HepG2 (cell line): ENCODE data around the gene ZNF747. TPM values are rescaled to one million over a fixed set of nuclear protein-coding genes. Genes with fewer than 3 reads are reported as not detected.
A peak's percentile ranks its signal among the peaks of the same experiment; 100 is the strongest.

Source experiments
- AKAP8 ChIP-seq: sonication (generic); formaldehyde crosslinking; IDR thresholded peaks from 2 replicates; pipeline ENCODE4 v1.5.1; 2020; ENCODE audit warnings: mild to moderate bottlenecking, missing genetic modification reagents
- EEA1 ChIP-seq: sonication (generic); formaldehyde crosslinking; IDR thresholded peaks from 2 replicates; pipeline ENCODE4 v1.5.1; 2020; ENCODE audit warnings: mild to moderate bottlenecking, missing genetic modification reagents, borderline replicate concordance
- GFI1 ChIP-seq: sonication (generic); formaldehyde crosslinking; IDR thresholded peaks from 2 replicates; pipeline ENCODE4 v1.5.0; 2020; ENCODE audit warnings: missing genetic modification reagents, mild to moderate bottlenecking, borderline replicate concordance
- NCOR1 ChIP-seq: fragments of 200-600 bp; sonication (generic); IDR thresholded peaks from 2 replicates; pipeline ENCODE4 v1.7.0; 2017; ENCODE audit warnings: antibody characterized with exemption, low read length, borderline replicate concordance
- RCOR2 ChIP-seq: IDR thresholded peaks from 2 replicates; pipeline ENCODE4 v1.6.1; 2016; ENCODE audit warnings: missing biosample characterization, missing genetic modification reagents
- SMAD3 ChIP-seq: sonication (generic); formaldehyde crosslinking; IDR thresholded peaks from 2 replicates; pipeline ENCODE4 v1.4.0; 2020; ENCODE audit warnings: missing genetic modification reagents
- SPEN ChIP-seq: sonication (generic); formaldehyde crosslinking; IDR thresholded peaks from 2 replicates; pipeline ENCODE4 v1.5.1; 2020; ENCODE audit warnings: low read depth, mild to moderate bottlenecking, missing genetic modification reagents
- TMF1 ChIP-seq: sonication (generic); formaldehyde crosslinking; IDR thresholded peaks from 2 replicates; pipeline ENCODE4 v1.8.1; 2022; ENCODE audit warnings: low read depth, missing genetic modification reagents
- YEATS4 ChIP-seq: sonication (generic); formaldehyde crosslinking; IDR thresholded peaks from 2 replicates; pipeline ENCODE4 v1.4.0; 2020; ENCODE audit warnings: missing genetic modification reagents, borderline replicate concordance
- ZFX ChIP-seq: sonication (generic); formaldehyde crosslinking; IDR thresholded peaks from 2 replicates; pipeline ENCODE4 v1.4.0; 2020; ENCODE audit warnings: mild to moderate bottlenecking, low read depth, missing genetic modification reagents, moderate library complexity
- ZNF326 ChIP-seq: sonication (generic); formaldehyde crosslinking; IDR thresholded peaks from 2 replicates; pipeline ENCODE4 v1.4.0; 2020; ENCODE audit warnings: missing genetic modification reagents, borderline replicate concordance
- ZNF44 ChIP-seq: sonication (generic); formaldehyde crosslinking; IDR thresholded peaks from 2 replicates; pipeline ENCODE4 v1.5.1; 2020; ENCODE audit warnings: mild to moderate bottlenecking, missing genetic modification reagents
- ZNF546 ChIP-seq: sonication (generic); formaldehyde crosslinking; conservative IDR thresholded peaks from 2 replicates; pipeline ENCODE4 v1.8.1; 2023; ENCODE audit warnings: mild to moderate bottlenecking, missing genetic modification reagents
- ZNF782 ChIP-seq: sonication (generic); formaldehyde crosslinking; IDR thresholded peaks from 2 replicates; pipeline ENCODE4 v1.4.0; 2020; ENCODE audit warnings: missing genetic modification reagents, mild to moderate bottlenecking, borderline replicate concordance
- polyA plus RNA-seq, 8 experiments: library from polyadenylated mRNA; depleted of rRNA in 3 of 8; stranded (reverse) in 7 of 8; unstranded in 1 of 8; fragments of >200 nt; fragmentation: Illumina TruSeq in 4 of 8; extraction: Trizol in 4 of 8; gene quantifications; 2 replicates each; pipeline versions ENCODE4 v1.2.1 to v1.2.3, GENCODE V29; 2011 to 2016; ENCODE audit warnings: low read depth in 4 of 8, missing spikeins in 1 of 8, mixed read lengths in 1 of 8; ENCODE audit not compliant: insufficient read depth in 1 of 8
- total RNA-seq, 5 experiments: library from RNA; depleted of rRNA; stranded (reverse); fragments of >200 nt; fragmentation: Illumina TruSeq; extraction: Trizol; gene quantifications; 2 replicates each; pipeline ENCODE4 v1.2.3, GENCODE V29; 2016; ENCODE audit warnings: low read depth in 1 of 5
- TF ChIP-seq, protein P1 (sequence below): sonication (generic); formaldehyde crosslinking; IDR thresholded peaks from 2 replicates; pipeline ENCODE4 v1.4.0; 2020; ENCODE audit warnings: missing genetic modification reagents, borderline replicate concordance
- TF ChIP-seq, protein P2 (sequence below): sonication (generic); formaldehyde crosslinking; IDR thresholded peaks from 2 replicates; pipeline ENCODE4 v1.4.0; 2020; ENCODE audit warnings: mild to moderate bottlenecking, low read depth, missing genetic modification reagents
- TF ChIP-seq, protein P3 (sequence below): sonication (generic); formaldehyde crosslinking; IDR thresholded peaks from 2 replicates; pipeline ENCODE4 v1.9.0; 2021; ENCODE audit warnings: missing genetic modification reagents, borderline replicate concordance
- TF ChIP-seq, protein P4 (sequence below): sonication (generic); formaldehyde crosslinking; IDR thresholded peaks from 2 replicates; pipeline ENCODE4 v1.5.0; 2020; ENCODE audit warnings: missing genetic modification reagents, mild to moderate bottlenecking, borderline replicate concordance

ZNF747 gene
- total and polyA plus RNA-seq, 2 of the 13 experiments (the other 11 are each of a cell fraction or from before 2014, with no cell fraction given): 7.2 to 10.2 TPM

DNA sequence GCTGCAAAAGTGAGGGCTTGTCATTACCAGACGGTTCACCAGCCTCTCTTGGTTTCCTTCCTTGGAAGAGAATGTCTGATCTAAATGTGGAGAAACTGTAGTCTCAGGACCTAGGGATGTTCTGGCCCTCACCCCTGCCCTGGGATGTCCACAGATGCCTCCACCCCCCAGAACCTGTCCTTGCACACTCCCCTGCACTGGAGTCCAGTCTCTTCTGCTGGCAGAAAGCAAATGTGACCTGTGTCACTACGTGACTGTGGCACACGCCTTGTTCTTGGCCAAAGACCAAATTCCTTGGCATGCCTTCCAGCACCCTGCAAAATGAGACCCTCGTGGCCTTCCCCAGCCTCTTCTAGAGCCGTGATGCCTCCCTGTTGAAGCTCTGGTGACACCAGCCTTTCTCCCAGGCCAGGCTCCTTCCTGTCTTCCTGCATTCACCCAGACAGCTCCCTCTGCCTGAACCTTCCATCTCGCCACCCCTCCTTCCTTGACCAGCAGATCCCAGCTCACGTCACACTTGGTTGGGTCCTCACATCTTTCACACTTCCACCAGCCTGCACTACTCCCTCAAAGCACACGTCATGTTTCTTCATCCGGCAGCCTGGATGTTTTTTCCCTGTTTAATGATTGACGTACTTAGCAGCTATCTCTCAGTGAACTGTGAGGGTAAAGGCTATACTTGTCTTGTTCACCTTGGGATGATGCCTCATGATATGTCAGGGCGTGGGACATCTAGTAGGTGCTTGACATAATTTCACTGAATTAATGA, 12.6 kb downstream of the ZNF747 start (continued):
- peak; percentile 70 for TF ChIP-seq ZFX (CRISPR knock-in tag)
- no peak for TF ChIP-seq GFI1 (CRISPR knock-in tag)
- TF ChIP-seq ZNF546: no peak
- TF ChIP-seq RCOR2: no peak; the same call in 1 of the 2 replicates
- TF ChIP-seq SPEN (CRISPR knock-in tag): peak; percentile 11; the same call in 1 of the 2 replicates
- TF ChIP-seq YEATS4 (CRISPR knock-in tag): peak; percentile 56; the same call in 1 of the 2 replicates
- no peak for TF ChIP-seq ZNF44 (CRISPR knock-in tag)
- peak; percentile 21; the same call in 1 of the 2 replicates for TF ChIP-seq TMF1 (CRISPR knock-in tag)
- TF ChIP-seq, protein P1, sequence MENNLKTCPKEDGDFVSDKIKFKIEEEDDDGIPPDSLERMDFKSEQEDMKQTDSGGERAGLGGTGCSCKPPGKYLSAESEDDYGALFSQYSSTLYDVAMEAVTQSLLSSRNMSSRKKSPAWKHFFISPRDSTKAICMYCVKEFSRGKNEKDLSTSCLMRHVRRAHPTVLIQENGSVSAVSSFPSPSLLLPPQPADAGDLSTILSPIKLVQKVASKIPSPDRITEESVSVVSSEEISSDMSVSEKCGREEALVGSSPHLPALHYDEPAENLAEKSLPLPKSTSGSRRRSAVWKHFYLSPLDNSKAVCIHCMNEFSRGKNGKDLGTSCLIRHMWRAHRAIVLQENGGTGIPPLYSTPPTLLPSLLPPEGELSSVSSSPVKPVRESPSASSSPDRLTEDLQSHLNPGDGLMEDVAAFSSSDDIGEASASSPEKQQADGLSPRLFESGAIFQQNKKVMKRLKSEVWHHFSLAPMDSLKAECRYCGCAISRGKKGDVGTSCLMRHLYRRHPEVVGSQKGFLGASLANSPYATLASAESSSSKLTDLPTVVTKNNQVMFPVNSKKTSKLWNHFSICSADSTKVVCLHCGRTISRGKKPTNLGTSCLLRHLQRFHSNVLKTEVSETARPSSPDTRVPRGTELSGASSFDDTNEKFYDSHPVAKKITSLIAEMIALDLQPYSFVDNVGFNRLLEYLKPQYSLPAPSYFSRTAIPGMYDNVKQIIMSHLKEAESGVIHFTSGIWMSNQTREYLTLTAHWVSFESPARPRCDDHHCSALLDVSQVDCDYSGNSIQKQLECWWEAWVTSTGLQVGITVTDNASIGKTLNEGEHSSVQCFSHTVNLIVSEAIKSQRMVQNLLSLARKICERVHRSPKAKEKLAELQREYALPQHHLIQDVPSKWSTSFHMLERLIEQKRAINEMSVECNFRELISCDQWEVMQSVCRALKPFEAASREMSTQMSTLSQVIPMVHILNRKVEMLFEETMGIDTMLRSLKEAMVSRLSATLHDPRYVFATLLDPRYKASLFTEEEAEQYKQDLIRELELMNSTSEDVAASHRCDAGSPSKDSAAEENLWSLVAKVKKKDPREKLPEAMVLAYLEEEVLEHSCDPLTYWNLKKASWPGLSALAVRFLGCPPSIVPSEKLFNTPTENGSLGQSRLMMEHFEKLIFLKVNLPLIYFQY (CRISPR knock-in tag): no peak
- TF ChIP-seq NCOR1: 0 out of 2 replicates have a peak, but pooled peaks have one; percentile 18
- TF ChIP-seq EEA1 (CRISPR knock-in tag): peak; percentile 67; the same call in 1 of the 2 replicates
- peak; percentile 76; the same call in 1 of the 2 replicates for TF ChIP-seq ZNF782
- TF ChIP-seq, protein P2, sequence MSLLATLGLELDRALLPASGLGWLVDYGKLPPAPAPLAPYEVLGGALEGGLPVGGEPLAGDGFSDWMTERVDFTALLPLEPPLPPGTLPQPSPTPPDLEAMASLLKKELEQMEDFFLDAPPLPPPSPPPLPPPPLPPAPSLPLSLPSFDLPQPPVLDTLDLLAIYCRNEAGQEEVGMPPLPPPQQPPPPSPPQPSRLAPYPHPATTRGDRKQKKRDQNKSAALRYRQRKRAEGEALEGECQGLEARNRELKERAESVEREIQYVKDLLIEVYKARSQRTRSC: 0 out of 2 replicates have a peak, but pooled peaks have one; percentile 61
- peak; percentile 62; the same call in 1 of the 2 replicates for TF ChIP-seq SMAD3 (CRISPR knock-in tag)
- no peak for TF ChIP-seq ZNF326 (CRISPR knock-in tag)
- TF ChIP-seq, protein P3, sequence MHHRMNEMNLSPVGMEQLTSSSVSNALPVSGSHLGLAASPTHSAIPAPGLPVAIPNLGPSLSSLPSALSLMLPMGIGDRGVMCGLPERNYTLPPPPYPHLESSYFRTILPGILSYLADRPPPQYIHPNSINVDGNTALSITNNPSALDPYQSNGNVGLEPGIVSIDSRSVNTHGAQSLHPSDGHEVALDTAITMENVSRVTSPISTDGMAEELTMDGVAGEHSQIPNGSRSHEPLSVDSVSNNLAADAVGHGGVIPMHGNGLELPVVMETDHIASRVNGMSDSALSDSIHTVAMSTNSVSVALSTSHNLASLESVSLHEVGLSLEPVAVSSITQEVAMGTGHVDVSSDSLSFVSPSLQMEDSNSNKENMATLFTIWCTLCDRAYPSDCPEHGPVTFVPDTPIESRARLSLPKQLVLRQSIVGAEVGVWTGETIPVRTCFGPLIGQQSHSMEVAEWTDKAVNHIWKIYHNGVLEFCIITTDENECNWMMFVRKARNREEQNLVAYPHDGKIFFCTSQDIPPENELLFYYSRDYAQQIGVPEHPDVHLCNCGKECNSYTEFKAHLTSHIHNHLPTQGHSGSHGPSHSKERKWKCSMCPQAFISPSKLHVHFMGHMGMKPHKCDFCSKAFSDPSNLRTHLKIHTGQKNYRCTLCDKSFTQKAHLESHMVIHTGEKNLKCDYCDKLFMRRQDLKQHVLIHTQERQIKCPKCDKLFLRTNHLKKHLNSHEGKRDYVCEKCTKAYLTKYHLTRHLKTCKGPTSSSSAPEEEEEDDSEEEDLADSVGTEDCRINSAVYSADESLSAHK (CRISPR knock-in tag): no peak
- TF ChIP-seq AKAP8 (CRISPR knock-in tag): peak; percentile 14; the same call in 1 of the 2 replicates
- TF ChIP-seq, protein P4, sequence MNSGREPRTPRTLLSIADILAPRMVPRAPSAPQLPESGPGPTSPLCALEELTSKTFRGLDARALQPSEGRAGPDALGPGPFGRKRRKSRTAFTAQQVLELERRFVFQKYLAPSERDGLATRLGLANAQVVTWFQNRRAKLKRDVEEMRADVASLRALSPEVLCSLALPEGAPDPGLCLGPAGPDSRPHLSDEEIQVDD (CRISPR knock-in tag): no peak
